ENCODE measurements around the gene AFF1. TPM values are rescaled to one million over a fixed set of nuclear protein-coding genes. Genes with fewer than 3 reads are reported as not detected.
"Not testable (repeated sequence)": the region's sequence is repeated elsewhere in the genome, so short reads cannot be mapped to it uniquely, and the experiment has no call there.

AFF1 gene
- total RNA-seq, 3 donors from 2014 or later: 20.0 to 35.5 (median 26.5) TPM

DNA sequence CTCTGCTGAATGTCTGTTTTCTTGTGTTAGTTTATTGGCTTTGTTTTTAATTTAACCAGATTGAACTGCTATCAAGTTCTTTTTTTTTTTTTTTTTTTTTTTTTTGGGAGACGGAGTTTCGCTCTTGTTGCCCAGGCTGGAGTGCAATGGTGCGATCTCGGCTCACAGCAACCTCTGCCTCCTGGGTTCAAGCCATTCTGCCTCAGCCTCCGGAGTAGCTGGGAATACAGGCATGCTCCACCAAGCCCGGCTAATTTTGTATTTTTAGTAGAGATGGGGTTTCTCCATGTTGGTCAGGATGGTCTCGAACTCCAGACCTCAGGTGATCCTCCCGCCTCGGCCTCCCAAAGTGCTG is 78.1 kb downstream of the AFF1 start:
- H3K36me3 Mint-ChIP-seq (ENCODE audit: insufficient read depth); ATAC-seq; H3K4me3 Mint-ChIP-seq; DNase-seq; H3K27me3 Mint-ChIP-seq (ENCODE audit: low read depth); H3K9me3 Mint-ChIP-seq: not testable (repeated sequence)
- peaks cover 90% of the 10 kb centered on the region for H3K4me1 Mint-ChIP-seq (ENCODE audit: low read depth)

DNA sequence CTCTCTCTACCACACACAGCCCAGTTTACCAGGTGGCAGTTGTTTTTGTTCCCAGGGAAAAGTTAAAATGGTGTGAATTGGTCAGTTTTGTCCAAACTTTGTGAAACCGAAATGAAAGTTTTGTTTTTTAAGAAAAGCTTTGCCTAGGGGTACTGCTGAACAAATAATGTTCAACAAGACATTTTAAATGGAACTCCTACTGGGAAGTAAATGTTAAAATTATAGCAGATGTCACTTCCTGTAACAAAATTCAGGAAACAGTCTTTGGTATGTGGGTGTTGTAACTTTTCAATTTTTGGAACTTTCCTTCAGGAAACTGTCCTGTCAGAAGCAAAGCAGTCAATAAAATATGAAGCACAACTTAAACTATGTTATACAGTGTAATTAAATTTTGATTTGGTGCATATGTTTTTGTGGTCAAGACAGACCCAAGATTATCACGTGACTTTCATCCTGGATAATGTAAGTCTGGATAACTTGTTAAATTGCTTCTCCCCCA is 79.5 kb downstream of the AFF1 start:
- Mint-ChIP-seq H3K36me3 (ENCODE audit: insufficient read depth) (peaks cover 3% of the 10 kb centered on the region), H3K4me3 (no peak overlapping the region), H3K27me3 (ENCODE audit: low read depth) (no peaks in the 10 kb centered on the region), H3K4me1 (ENCODE audit: low read depth) (peaks cover 92% of the 10 kb centered on the region), H3K9me3 (no peaks in the 10 kb centered on the region)
- DNase-seq (no peak), ATAC-seq (no peak)

DNA sequence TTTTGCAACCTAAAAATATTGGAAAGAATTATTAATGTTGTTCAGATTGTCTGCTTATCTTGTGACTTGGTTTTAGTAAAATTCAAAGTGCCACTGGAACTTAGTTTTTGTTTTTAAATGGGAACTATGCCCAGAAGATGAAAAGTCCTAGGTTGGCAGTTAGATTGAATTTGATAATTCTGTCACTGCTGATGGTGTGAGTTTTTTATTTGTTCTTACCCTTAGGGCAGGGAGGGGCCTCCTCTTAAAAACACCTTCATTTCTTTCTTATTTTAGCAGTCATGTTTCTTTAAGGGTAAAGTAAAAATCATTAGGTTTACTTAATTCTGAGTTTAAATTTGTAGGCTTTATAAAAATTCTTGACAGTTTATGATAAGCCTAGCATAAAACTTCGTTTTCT is 80.6 kb downstream of the AFF1 start:
- no peak overlapping the region for H3K4me3 Mint-ChIP-seq
- H3K9me3 Mint-ChIP-seq: no peaks in the 10 kb centered on the region
- H3K36me3 Mint-ChIP-seq (ENCODE audit: insufficient read depth): peaks cover 3% of the 10 kb centered on the region
- ATAC-seq (no peak), DNase-seq (no peak)
- no peaks in the 10 kb centered on the region for H3K27me3 Mint-ChIP-seq (ENCODE audit: low read depth)
- peaks cover 92% of the 10 kb centered on the region for H3K4me1 Mint-ChIP-seq (ENCODE audit: low read depth)

GRCh38 chr4:87017580-87018342 is 83.0 kb downstream of the AFF1 start:
- DNase-seq: peak; percentile 10
- Mint-ChIP-seq H3K27me3 (ENCODE audit: low read depth) (no peaks in the 10 kb centered on the region), H3K4me3 (peak overlapping the region; percentile 58), H3K4me1 (ENCODE audit: low read depth) (peaks cover 84% of the 10 kb centered on the region), H3K36me3 (ENCODE audit: insufficient read depth) (peaks cover 8% of the 10 kb centered on the region), H3K9me3 (no peaks in the 10 kb centered on the region)
- ATAC-seq: peak; percentile 87 to 92

DNA sequence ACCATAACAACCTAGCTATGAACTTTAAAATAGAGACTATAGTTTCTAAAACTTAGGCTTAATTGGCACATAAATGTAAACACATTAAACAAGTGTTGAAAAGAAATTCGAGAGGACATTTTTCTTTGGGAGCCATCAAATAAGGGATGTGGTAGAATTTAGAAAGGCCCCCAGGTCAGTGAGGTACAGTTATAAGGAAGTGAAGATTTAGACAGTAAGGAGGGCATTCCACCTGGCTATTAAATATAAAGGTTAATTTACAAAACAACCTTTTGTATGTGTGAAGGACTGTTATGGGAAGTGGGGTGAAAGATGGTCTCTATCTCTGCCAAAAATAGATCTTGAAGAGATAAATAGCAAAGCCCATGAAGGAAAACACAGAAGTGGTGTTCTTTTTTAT is 83.9 kb downstream of the AFF1 start:
- no peak overlapping the region for H3K4me3 Mint-ChIP-seq
- no peaks in the 10 kb centered on the region for H3K27me3 Mint-ChIP-seq (ENCODE audit: low read depth)
- peaks cover 80% of the 10 kb centered on the region for H3K4me1 Mint-ChIP-seq (ENCODE audit: low read depth)
- H3K9me3 Mint-ChIP-seq: no peaks in the 10 kb centered on the region
- ATAC-seq: no peak
- no peak for DNase-seq
- H3K36me3 Mint-ChIP-seq (ENCODE audit: insufficient read depth): peaks cover 9% of the 10 kb centered on the region

- H3K4me3 Mint-ChIP-seq: peak overlapping the region; percentile 16
Measured at GRCh38 chr4:87019246-87019791, 84.5 kb downstream of the AFF1 start.

GRCh38 chr4:87019898-87020297 is 85.1 kb downstream of the AFF1 start:
- H3K9me3 Mint-ChIP-seq: no peaks in the 10 kb centered on the region
- DNase-seq (no peak), ATAC-seq (no peak)
- no peak overlapping the region for H3K4me3 Mint-ChIP-seq
- no peaks in the 10 kb centered on the region for H3K27me3 Mint-ChIP-seq (ENCODE audit: low read depth)
- peaks cover 76% of the 10 kb centered on the region for H3K4me1 Mint-ChIP-seq (ENCODE audit: low read depth)
- H3K36me3 Mint-ChIP-seq (ENCODE audit: insufficient read depth): peaks cover 16% of the 10 kb centered on the region

More at GRCh38 chr4:87019246-87019791, 84.5 kb downstream of the AFF1 start:
- Mint-ChIP-seq H3K36me3 (ENCODE audit: insufficient read depth) (peaks cover 14% of the 10 kb centered on the region), H3K4me1 (ENCODE audit: low read depth) (peaks cover 80% of the 10 kb centered on the region), H3K9me3 (no peaks in the 10 kb centered on the region), H3K27me3 (ENCODE audit: low read depth) (no peaks in the 10 kb centered on the region)
- ATAC-seq: no peak
- DNase-seq: no peak

- ATAC-seq (no peak), DNase-seq (no peak)
- Mint-ChIP-seq H3K27me3 (ENCODE audit: low read depth) (no peaks in the 10 kb centered on the region), H3K4me3 (no peak overlapping the region), H3K9me3 (no peaks in the 10 kb centered on the region), H3K36me3 (ENCODE audit: insufficient read depth) (peaks cover 13% of the 10 kb centered on the region), H3K4me1 (ENCODE audit: low read depth) (peaks cover 70% of the 10 kb centered on the region)
Measured at GRCh38 chr4:87024201-87024600, 89.4 kb downstream of the AFF1 start.

GRCh38 chr4:87025023-87025613 is 90.3 kb downstream of the AFF1 start:
- Mint-ChIP-seq H3K27me3 (ENCODE audit: low read depth) (no peaks in the 10 kb centered on the region), H3K36me3 (ENCODE audit: insufficient read depth) (peaks cover 13% of the 10 kb centered on the region), H3K4me1 (ENCODE audit: low read depth) (peaks cover 70% of the 10 kb centered on the region), H3K4me3 (no peak overlapping the region), H3K9me3 (no peaks in the 10 kb centered on the region)
- ATAC-seq (no peak), DNase-seq (no peak)

GRCh38 chr4:87025614-87026041 is 90.8 kb downstream of the AFF1 start:
- no peak for DNase-seq
- Mint-ChIP-seq H3K4me3 (no peak overlapping the region), H3K36me3 (ENCODE audit: insufficient read depth) (peaks cover 12% of the 10 kb centered on the region), H3K27me3 (ENCODE audit: low read depth) (no peaks in the 10 kb centered on the region), H3K4me1 (ENCODE audit: low read depth) (peaks cover 65% of the 10 kb centered on the region), H3K9me3 (no peaks in the 10 kb centered on the region)
- no peak for ATAC-seq

DNA sequence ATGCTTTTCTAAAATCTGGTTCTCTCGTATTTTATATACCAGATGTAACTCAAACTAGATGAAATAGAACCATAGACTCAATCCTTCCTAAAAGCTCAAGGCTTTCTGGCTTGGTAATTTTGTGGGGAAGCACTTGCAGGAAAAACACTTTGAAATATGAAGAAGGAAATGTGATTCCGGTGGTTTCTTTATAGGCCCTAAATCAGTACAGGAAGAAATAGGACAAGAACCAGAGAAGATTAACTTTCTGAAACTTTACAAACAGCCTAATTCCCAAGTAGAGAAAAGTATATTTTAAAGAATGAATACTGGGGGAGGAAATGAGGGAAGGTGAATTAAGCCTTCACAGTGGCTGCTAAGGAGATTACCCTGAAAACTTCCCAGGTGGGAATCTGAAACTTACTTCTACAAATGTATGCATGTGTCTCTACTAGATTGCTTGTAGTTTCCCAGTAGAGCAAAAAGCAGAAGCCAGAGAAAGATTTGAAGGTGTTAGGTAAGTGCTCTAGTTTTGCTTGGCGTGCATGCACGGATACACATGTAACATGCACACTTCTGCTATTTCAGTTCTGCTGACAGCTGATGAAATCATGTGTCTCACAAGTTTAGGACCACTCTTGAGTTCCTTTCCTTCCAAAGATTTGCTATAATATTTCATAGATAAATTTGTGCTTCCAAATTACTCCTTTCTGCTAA is 92.1 kb downstream of the AFF1 start:
- DNase-seq: no peak
- Mint-ChIP-seq H3K27me3 (ENCODE audit: low read depth) (no peaks in the 10 kb centered on the region), H3K4me3 (no peak overlapping the region), H3K36me3 (ENCODE audit: insufficient read depth) (peaks cover 8% of the 10 kb centered on the region), H3K4me1 (ENCODE audit: low read depth) (peaks cover 54% of the 10 kb centered on the region), H3K9me3 (no peaks in the 10 kb centered on the region)
- no peak for ATAC-seq

DNA sequence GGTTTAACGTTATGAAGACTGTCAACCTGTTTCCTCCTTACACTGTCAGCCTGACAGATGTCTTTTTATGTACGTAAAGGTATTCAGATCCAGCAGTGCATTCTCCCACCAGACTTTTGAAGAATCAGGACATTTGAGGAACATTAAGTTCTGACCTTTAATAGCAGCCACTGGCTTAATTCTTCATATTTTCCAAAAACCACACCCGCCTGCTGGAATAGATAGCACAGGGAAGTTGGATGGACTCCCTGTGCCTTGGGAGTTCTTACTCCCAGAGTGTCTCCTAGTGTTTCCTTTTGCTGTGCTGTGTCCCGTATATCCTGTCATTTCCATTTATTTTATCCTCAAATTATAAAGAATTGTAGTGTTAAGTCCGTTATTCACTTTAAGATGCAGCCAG is 94.5 kb downstream of the AFF1 start:
- peaks cover 43% of the 10 kb centered on the region for H3K4me1 Mint-ChIP-seq (ENCODE audit: low read depth)

GRCh38 chr4:87030124-87030523 is 95.3 kb downstream of the AFF1 start:
- Mint-ChIP-seq H3K27me3 (ENCODE audit: low read depth) (no peaks in the 10 kb centered on the region), H3K9me3 (no peaks in the 10 kb centered on the region), H3K36me3 (ENCODE audit: insufficient read depth) (no peaks in the 10 kb centered on the region), H3K4me3 (no peak overlapping the region), H3K4me1 (ENCODE audit: low read depth) (peaks cover 39% of the 10 kb centered on the region)
- no peak for ATAC-seq
- DNase-seq: no peak

More for the DNA sequence above, 94.5 kb downstream of the AFF1 start:
- Mint-ChIP-seq H3K27me3 (ENCODE audit: low read depth) (no peaks in the 10 kb centered on the region), H3K36me3 (ENCODE audit: insufficient read depth) (peaks cover 2% of the 10 kb centered on the region), H3K9me3 (no peaks in the 10 kb centered on the region), H3K4me3 (no peak overlapping the region)
- DNase-seq (no peak), ATAC-seq (no peak)

- ATAC-seq: no peak
- Mint-ChIP-seq H3K4me3 (no peak overlapping the region), H3K36me3 (ENCODE audit: insufficient read depth) (no peaks in the 10 kb centered on the region), H3K4me1 (ENCODE audit: low read depth) (peaks cover 38% of the 10 kb centered on the region), H3K27me3 (ENCODE audit: low read depth) (no peaks in the 10 kb centered on the region), H3K9me3 (no peaks in the 10 kb centered on the region)
- DNase-seq: no peak
Measured at GRCh38 chr4:87030755-87031441, 96.1 kb downstream of the AFF1 start.
